Right cardiac atrium (tissue), 5 donors: ENCODE measurements around the gene MGA. TPM values are rescaled to one million over a fixed set of nuclear protein-coding genes. Genes with fewer than 3 reads are reported as not detected.

Experiments used
- ATAC-seq, 2 donors: fragments of 200-7000 bp; cut with Tn5 transposase; one replicate each; pipeline versions ENCODE4 v1.8.0 to v1.9.1; 2020; ENCODE audit warnings: moderate library complexity in 2 of 2, mild to moderate bottlenecking in 1 of 2
- DNase-seq, 3 donors: peaks; one replicate each; pipeline ENCODE4 v3.0.0-alpha.2; 2020
- H3K27ac ChIP-seq: one replicate; pipeline ENCODE4 v1.5.1; 2013; ENCODE audit warnings: mild to moderate bottlenecking, low read length, control low read depth, moderate library complexity
- H3K27me3 ChIP-seq: one replicate; pipeline ENCODE4 v1.6.1; 2013; ENCODE audit not compliant: control insufficient read depth, insufficient read depth
- H3K4me1 ChIP-seq: one replicate; pipeline ENCODE4 v1.6.1; 2013; ENCODE audit warnings: low read length; ENCODE audit not compliant: control insufficient read depth, insufficient read depth
- H3K4me3 ChIP-seq: one replicate; pipeline ENCODE4 v1.5.1; 2013; ENCODE audit warnings: low read length, control low read depth
- H3K9me3 ChIP-seq: one replicate; pipeline ENCODE4 v1.6.1; 2013; ENCODE audit warnings: low read length; ENCODE audit not compliant: control insufficient read depth
- WGBS: extraction: QIAGEN DNeasy Blood & Tissue Kit; methylation state at CpG from one replicate; pipeline ENCODE4 v1.1.7; 2013; 5-methylcytosine and 5-hydroxymethylcytosine counted together
- intact Hi-C, 4 donors: fragments of 100-400 bp; cut with DNase I; formaldehyde crosslinking; loops; one replicate each; pipeline versions ENCODE4 v1.11.0 to v1.14.0; 2022 to 2023
- polyA plus RNA-seq: library from polyadenylated mRNA; stranded (reverse); fragments of 200-250 nt; gene quantifications from one replicate; pipeline ENCODE4 v1.2.3, GENCODE V29; 2013
- total RNA-seq, 4 donors: library from RNA; stranded (reverse); fragmentation: NEBNext Ultra II Directional; extraction: Animal tissue kit (Norgen Biotek cat#: 25700); gene quantifications; one replicate each; pipeline ENCODE4 v1.2.1, GENCODE V29; 2021
- donor health status: healthy with polysubstance abuse.
- donor health status: DM: no; HTN: yes; CAD: no.
- donor health status: DM: no; HTN: no; CAD: no.
- donor health status: DM: no; HTN: yes; CAD: no; lungs with severe emphysema.
- donor health status: DM: yes; HTN: yes; CAD: no.

The MGA gene
- total and polyA plus RNA-seq, 5 donors, result 4.2 to 39.2 (median 36.5) TPM

DNA sequence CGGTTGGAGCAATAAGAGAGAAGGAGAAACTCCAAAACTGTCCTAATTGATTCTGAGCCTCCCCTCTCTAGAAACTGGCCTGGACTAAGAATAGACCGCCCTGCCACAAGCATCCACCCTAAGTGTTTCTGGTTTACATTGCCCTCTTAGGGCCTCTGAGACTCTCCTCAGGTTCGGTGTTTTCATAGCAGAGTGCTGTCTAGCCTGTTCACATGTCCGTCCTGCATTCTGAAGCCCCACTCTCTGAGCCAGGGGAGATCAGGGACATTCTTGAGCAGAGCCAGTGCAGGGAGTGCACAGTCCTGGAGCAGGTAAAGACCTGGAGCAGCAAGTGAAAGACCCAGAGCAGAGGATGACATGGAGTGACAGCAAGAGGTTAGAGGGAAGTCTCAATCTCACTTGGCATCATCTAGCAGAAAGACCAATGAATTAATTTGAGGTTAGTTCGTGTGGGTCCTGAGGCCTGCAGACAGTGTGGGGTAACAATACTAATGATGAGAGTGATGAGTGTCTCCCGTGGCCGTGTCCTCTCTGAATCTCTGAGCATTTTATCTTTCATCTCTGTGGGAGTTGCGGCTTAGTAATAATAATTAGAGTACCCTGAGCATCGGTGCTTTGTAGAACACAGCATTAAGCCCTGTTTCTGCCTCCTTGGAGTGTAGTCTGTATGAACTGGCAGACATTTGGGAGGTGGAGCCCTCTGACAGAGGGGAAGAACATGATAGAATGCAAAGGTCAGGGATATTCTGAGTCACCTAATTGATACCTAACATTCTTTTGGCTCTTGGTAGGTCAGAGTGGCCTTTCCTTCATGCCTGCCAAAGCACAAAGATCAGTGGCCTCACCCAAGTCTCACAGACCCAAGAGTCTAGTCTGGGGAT, 138.6 kb downstream of the MGA start:
- intact Hi-C loops, result no loop called here
- H3K27ac ChIP-seq, result no peak overlapping the region
- H3K4me1 ChIP-seq, result peaks cover 5% of the 10 kb centered on the region
- H3K27me3 ChIP-seq, result no peaks in the 10 kb centered on the region
- DNase-seq (no peak), ATAC-seq (peak in 1 of 2 donors; percentile 56)
- H3K9me3 ChIP-seq, result no peaks in the 10 kb centered on the region
- no peak overlapping the region for H3K4me3 ChIP-seq
- WGBS, result 76% methylated on average over 9 of the region's 9 CpGs

DNA sequence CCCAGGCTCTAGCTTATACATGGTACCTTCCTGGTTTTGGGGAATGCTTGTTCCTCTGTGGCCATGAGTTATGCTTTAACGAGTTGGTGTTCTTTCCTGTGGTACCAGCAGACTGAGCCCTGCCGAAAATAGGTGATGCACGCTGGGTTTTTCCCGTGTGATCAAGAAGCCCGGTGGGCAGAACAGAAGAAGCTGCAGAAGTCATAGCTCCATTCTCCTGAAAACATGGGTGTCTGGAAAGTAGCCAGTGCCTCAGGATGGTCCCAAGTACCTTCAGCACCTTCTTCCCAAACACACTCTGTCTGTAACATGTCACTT, 139.2 kb downstream of the MGA start:
- DNase-seq, result no peak
- Histone ChIP-seq H3K9me3 (no peaks in the 10 kb centered on the region), H3K27ac (no peak overlapping the region), H3K4me3 (no peak overlapping the region), H3K4me1 (peaks cover 6% of the 10 kb centered on the region), H3K27me3 (no peaks in the 10 kb centered on the region)
- WGBS, result 83% methylated on average over 5 of the region's 5 CpGs
- no peak for ATAC-seq
- intact Hi-C loops, result no loop called here

DNA sequence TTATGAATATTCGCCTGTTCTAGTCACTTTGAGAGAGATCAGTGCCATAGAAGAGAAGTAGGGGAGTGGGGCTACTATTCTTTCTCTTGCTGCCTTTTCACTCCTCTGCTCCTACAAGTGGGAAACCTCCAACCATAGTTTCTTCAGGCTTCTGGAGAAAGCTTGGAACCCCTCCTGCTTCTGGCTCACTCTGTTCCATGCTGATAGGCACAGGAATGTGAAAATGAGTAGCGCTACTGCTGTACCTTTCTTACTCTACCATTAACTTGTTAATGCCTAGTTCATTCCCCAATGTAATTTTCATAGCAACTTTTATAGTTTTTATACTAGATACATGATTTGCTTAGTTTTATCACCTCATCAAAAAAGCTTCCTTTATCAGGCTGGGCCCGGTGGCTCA, 141.0 kb downstream of the MGA start:
- no peak overlapping the region for H3K27ac ChIP-seq
- 89% methylated on average over 3 of the region's 3 CpGs for WGBS
- peaks cover 8% of the 10 kb centered on the region for H3K4me1 ChIP-seq
- ATAC-seq (no peak), DNase-seq (no peak)
- no peak overlapping the region for H3K4me3 ChIP-seq
- no peaks in the 10 kb centered on the region for H3K9me3 ChIP-seq
- H3K27me3 ChIP-seq, result no peaks in the 10 kb centered on the region
- intact Hi-C loops, result no loop called here

DNA sequence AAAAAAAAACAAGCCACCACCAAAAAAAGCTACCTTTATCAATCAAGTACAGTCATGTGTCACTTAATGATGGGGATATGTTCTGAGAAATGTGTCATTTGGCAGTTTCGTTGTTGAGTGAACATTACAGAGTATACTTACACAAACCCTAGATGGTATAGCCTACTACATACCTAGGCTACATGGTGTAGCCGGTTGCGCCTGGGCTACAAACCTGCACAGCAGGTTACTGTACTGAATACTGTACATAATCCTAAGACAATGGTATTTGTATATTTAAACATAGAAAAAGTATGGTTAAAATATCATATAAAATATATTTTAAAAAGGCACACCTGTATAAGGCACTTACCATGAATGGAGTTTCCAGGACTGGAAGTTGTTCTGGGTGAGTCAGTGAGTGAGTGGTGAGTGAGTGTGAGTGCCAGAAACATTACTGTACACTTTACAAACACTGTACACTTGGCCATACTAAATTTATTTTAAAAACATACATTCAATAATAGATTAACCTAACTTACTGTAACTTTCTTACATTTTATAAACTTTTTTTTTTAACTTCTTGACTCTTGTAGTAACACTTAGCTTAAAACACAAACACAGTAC, 141.7 kb downstream of the MGA start:
- WGBS, result 94% methylated on average over 3 of the region's 3 CpGs
- no peak for ATAC-seq
- Histone ChIP-seq H3K9me3 (no peaks in the 10 kb centered on the region), H3K27ac (no peak overlapping the region), H3K4me1 (peaks cover 13% of the 10 kb centered on the region), H3K4me3 (no peak overlapping the region), H3K27me3 (no peaks in the 10 kb centered on the region)
- intact Hi-C loops, result no loop called here
- no peak for DNase-seq

DNA sequence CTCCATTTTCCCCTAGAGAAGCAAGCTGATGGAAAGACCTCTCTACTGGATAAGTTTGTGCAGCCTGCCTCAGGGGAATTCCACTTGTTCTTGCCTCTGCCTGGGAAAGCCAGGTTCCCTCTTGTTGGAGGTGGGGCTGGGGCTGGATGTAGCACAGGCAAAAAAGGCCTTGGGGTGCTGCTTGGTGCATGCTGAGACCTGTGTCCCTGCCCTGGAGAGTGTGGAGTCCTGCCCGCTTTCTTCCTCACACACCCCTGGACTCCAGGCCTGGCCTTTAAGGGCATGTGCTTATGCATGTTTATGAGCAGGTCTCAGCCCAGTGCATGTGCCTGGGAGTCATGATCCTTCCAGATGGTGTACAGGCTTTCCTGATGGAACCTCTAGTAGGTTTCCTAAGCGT, 144.2 kb downstream of the MGA start:
- intact Hi-C loops, result no loop called here
- no peaks in the 10 kb centered on the region for H3K9me3 ChIP-seq
- DNase-seq (no peak), ATAC-seq (peak in 1 of 2 donors; percentile 24)
- H3K27ac ChIP-seq, result no peak overlapping the region
- H3K4me1 ChIP-seq, result peaks cover 8% of the 10 kb centered on the region
- no peak overlapping the region for H3K4me3 ChIP-seq
- WGBS, result 90% methylated on average over 2 of the region's 2 CpGs
- H3K27me3 ChIP-seq, result no peaks in the 10 kb centered on the region

DNA sequence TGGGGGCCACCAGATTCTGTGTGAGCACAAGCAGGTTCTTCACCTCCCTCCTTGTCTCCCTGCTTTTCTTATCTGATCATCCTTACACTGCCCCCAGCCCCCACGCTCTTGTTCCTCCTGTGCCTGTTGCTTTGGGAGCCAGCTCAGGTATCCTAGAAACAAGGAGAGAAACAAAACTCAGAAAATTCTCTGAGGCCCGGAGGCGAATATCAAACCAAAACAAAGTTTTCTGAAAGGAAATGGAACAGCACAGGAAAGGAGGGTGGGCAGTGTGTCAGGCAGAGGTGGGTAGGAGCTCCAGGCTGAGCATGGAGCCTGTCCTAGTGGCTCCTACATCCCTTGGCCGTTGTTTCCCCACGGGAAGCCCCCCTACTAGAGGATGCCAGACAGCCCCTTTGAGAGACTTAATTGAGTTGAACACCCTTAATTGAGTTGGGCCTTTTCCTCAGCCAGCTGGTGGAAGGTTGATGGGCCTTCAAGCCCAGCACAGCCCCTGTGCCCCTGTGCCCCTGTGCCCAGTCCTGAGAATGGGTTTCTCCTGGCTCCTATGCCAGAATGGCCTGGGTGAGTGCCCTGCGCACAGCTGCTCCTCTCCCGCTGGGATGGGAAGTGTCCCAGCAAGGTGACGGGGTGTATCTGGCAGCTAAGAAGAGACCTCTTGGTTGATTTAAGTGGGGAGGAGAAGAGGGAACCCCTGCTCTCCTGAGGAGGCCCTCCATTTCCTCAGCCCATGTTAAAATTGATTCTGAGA, 144.9 kb downstream of the MGA start:
- H3K27ac ChIP-seq, result no peak overlapping the region
- H3K27me3 ChIP-seq, result no peaks in the 10 kb centered on the region
- H3K4me3 ChIP-seq, result no peak overlapping the region
- H3K4me1 ChIP-seq, result peaks cover 8% of the 10 kb centered on the region
- H3K9me3 ChIP-seq, result no peaks in the 10 kb centered on the region
- ATAC-seq (peak; percentile 35 to 53), DNase-seq (no peak)
- intact Hi-C loops, result no loop called here
- WGBS, result 72% methylated on average over 8 of the region's 8 CpGs

DNA sequence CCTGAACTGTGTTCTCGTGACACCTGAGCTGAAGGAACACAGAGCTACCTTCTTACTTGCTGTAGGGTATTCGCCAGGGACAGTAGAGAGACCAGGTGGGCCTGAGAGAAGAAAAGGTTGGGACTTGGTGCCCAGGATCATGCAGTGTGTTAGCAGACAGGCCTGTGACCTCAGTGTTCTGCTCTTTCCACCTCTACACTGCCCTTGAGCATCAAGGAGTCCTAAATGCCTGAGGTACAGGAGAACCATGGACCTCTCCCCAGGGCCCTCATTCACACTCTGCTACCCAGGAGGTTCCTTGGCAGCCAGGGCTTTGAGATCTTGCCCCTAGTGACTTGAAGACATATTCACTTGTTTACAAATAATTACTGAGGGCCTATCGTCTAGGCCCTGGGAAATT, 145.5 kb downstream of the MGA start:
- intact Hi-C loops, result no loop called here
- H3K27me3 ChIP-seq, result no peaks in the 10 kb centered on the region
- DNase-seq, result no peak
- H3K4me3 ChIP-seq, result no peak overlapping the region
- 88% methylated on average over 3 of the region's 3 CpGs for WGBS
- H3K9me3 ChIP-seq, result no peaks in the 10 kb centered on the region
- ATAC-seq, result no peak
- no peak overlapping the region for H3K27ac ChIP-seq
- peaks cover 8% of the 10 kb centered on the region for H3K4me1 ChIP-seq

DNA sequence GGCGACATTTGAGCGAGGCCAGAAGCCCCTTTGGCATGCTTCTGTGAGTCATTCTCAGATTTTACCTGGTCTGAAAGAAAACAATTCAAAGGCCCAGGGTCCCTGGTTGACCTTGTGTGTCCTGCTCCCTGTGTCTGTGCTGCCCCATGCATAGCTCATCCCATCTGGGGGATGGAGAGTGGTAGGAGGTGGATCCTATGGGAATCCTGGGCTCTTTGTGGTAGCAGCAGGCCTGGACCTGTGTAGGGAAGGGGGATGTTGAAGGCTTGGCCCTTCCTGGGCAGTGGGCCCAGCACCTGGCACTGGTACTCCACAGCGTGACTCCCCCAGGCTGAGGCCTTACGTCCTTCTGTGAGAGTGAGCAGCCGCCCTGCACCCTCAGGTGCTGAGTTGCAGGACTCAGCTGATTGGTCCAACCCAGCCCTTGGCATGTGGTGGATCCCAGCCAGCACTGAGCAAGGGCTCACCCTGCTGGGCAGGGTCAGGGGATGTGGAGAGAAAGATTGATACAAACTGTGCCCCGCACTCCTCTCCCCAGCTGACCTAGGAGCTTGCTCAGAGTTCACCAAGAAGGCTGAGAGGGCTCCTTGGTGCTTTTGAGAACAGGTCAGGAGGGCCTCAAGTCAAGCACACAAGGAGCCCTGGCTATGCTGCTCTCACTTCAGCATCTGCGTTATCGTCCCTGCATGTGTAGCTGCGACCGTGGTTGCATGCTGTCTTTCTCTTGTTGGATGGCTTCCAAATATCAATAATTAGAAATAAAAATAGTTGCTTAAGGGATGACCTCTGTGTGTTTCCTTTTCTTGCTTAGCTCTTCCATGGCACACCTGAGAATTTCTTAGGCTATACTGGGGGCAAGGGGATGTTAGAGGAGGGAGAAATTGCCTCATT, 146.3 kb downstream of the MGA start:
- Histone ChIP-seq H3K4me1 (peaks cover 8% of the 10 kb centered on the region), H3K4me3 (no peak overlapping the region), H3K27me3 (no peaks in the 10 kb centered on the region), H3K9me3 (no peaks in the 10 kb centered on the region), H3K27ac (no peak overlapping the region)
- 79% methylated on average over 10 of the region's 10 CpGs for WGBS
- DNase-seq (no peak), ATAC-seq (peak; percentile 25 to 47)
- intact Hi-C loops, result no loop called here

DNA sequence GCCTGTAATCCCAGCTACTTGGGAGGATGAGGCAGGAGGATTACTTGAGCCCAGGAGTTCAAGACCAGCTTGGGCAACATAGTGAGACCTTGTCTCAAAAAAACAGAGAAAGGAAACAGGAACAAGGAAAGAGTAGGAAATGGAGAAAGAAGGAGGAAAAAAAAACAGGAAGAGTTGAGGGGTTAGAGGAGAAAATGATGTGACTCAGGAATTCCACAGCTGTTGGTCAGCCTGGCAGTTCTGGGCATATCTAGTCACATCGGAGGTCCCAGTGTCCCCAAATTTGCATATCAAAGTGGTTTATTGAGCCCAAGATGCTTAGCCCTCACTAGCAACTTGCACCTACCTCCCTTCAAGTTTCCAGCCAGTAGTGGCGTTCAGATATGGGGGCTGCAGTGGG, 148.9 kb downstream of the MGA start:
- no peak for ATAC-seq
- WGBS, result 87% methylated on average over 2 of the region's 2 CpGs
- intact Hi-C loops, result loop anchor here in 1 of 4 donors (2.0 kb wide), 1 partner anchor 32 kb away; no protein-coding TSS in a partner anchor
- no peak overlapping the region for H3K4me3 ChIP-seq
- H3K27me3 ChIP-seq, result no peaks in the 10 kb centered on the region
- no peak for DNase-seq
- H3K4me1 ChIP-seq, result peaks cover 8% of the 10 kb centered on the region
- no peak overlapping the region for H3K27ac ChIP-seq
- H3K9me3 ChIP-seq, result no peaks in the 10 kb centered on the region

DNA sequence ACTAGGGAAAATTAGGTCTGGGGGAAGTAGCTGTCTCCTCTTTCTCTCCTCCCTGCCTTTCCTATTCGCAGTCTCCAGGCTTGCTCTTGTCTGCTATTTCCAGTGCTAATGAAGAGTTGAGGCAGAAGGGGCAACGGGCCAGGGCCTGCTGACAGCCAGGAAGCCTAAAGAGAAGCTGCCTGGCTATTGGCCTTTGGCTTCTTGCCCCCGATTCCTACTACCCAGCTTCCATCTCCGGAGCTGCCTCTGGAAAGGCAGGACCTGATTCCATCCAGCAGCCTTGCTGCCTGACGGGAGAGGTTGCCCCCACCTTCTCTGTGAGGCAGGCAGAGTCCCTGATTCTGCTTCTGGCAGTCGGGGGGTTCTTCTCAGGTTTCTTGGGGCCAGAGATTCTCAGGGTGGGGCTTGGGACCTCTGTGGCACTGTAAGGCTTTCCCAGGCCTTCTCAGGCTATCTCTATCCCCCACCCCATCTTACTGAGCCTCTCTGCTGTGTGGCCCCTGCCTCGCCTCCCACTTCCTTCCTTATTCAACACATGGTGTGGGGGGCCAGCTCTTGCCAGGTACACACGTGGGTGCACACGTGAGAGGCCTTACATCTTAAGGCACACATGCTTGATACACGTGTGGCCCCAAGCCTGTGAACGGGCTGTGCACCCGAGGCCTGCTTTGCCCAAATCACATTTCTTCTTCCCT, 149.5 kb downstream of the MGA start:
- peaks cover 6% of the 10 kb centered on the region for H3K4me1 ChIP-seq
- intact Hi-C loops, result loop anchor here (2.0 to 5.0 kb wide), 3 partner anchors 33 to 37 kb away; partner anchors contain the start of gene MAPKBP1 (in 3 of the 4)

More for the DNA sequence above, 149.5 kb downstream of the MGA start:
- no peaks in the 10 kb centered on the region for H3K9me3 ChIP-seq
- DNase-seq (no peak), ATAC-seq (no peak)
- H3K4me3 ChIP-seq, result no peak overlapping the region
- no peaks in the 10 kb centered on the region for H3K27me3 ChIP-seq
- WGBS, result 66% methylated on average over 12 of the region's 12 CpGs
- no peak overlapping the region for H3K27ac ChIP-seq
